Endodermal cell (in vitro differentiated cells): ENCODE data around the gene BAZ1B. TPM values are rescaled to one million over a fixed set of nuclear protein-coding genes. Genes with fewer than 3 reads are reported as not detected.

Source experiments
- DNase-seq: peaks from one replicate; pipeline ENCODE4 v3.0.0-alpha.2; 2017
- H3K27ac ChIP-seq: 2 replicates; pipeline ENCODE4 v1.5.1; 2013; ENCODE audit warnings: mild to moderate bottlenecking, low read depth, low read length, moderate library complexity
- H3K27me3 ChIP-seq: 2 replicates; pipeline ENCODE4 v1.6.1; 2013; ENCODE audit warnings: mild to moderate bottlenecking, low read length, moderate library complexity; ENCODE audit not compliant: insufficient read depth, control insufficient read depth, poor library complexity, severe bottlenecking
- H3K36me3 ChIP-seq: 2 replicates; pipeline ENCODE4 v1.7.0; 2013; ENCODE audit warnings: mild to moderate bottlenecking, low read length, moderate library complexity; ENCODE audit not compliant: control insufficient read depth, insufficient read depth
- H3K4me1 ChIP-seq: one replicate; pipeline ENCODE4 v1.7.0; 2013; ENCODE audit warnings: low read length; ENCODE audit not compliant: control insufficient read depth, insufficient read depth
- H3K4me3 ChIP-seq: 2 replicates; pipeline ENCODE4 v1.5.1; 2013; ENCODE audit warnings: mild to moderate bottlenecking, low read length, moderate library complexity
- H3K9ac ChIP-seq: 2 replicates; pipeline ENCODE4 v1.6.1; 2013; ENCODE audit warnings: mild to moderate bottlenecking, low read length, moderate library complexity; ENCODE audit not compliant: poor library complexity, severe bottlenecking; ENCODE audit errors: extremely low read depth
- H3K9me3 ChIP-seq: 2 replicates; pipeline ENCODE4 v1.6.1; 2013; ENCODE audit warnings: mild to moderate bottlenecking, low read length, moderate library complexity; ENCODE audit not compliant: control insufficient read depth
- H3K27ac Mint-ChIP-seq: 2 replicates; pipeline ENCODE4 v1.8.0; 2020; ENCODE audit warnings: mixed read lengths
- H3K27me3 Mint-ChIP-seq: 2 replicates; pipeline ENCODE4 v1.8.0; 2021; ENCODE audit warnings: mild to moderate bottlenecking, mixed read lengths; ENCODE audit not compliant: insufficient read depth
- H3K36me3 Mint-ChIP-seq: 2 replicates; pipeline ENCODE4 v1.8.0; 2020; ENCODE audit warnings: low read depth, mixed read lengths
- H3K4me1 Mint-ChIP-seq: 2 replicates; pipeline ENCODE4 v1.8.0; 2020; ENCODE audit warnings: mixed read lengths
- H3K4me3 Mint-ChIP-seq: 2 replicates; pipeline ENCODE4 v1.8.0; 2020; ENCODE audit warnings: mild to moderate bottlenecking, moderate library complexity, mixed read lengths
- H3K9me3 Mint-ChIP-seq: 2 replicates; pipeline ENCODE4 v1.8.0; 2020; ENCODE audit warnings: mild to moderate bottlenecking, mixed read lengths
- WGBS, 2 experiments: methylation state at CpG; one replicate each; pipeline versions ENCODE4 v1.1.5 to v1.1.7; 2013; ENCODE audit warnings: missing lambda C conversion rate in 2 of 2, mixed read lengths in 1 of 2; ENCODE audit not compliant: insufficient coverage in 1 of 2, insufficient read length in 1 of 2; 5-methylcytosine and 5-hydroxymethylcytosine counted together
- total RNA-seq, 2 donors: library from RNA; stranded (reverse); fragmentation: NEBNext Ultra II Directional in 1 of 2; extraction: Animal tissue kit (Norgen Biotek cat#: 25700) in 1 of 2; gene quantifications; 2 replicates in 1 of 2; 3 replicates in 1 of 2; pipeline ENCODE4 v1.2.1, GENCODE V29; 2021
- TF ChIP-seq, protein P1 (sequence below): fragments of 200-600 bp; sonication (generic); conservative IDR thresholded peaks from 2 replicates; pipeline ENCODE4 v1.5.0; 2021; ENCODE audit warnings: antibody characterized with exemption, mild to moderate bottlenecking

Gene BAZ1B
- total RNA-seq, 2 donors from 2014 or later = 66.4 to 72.1 TPM

DNA sequence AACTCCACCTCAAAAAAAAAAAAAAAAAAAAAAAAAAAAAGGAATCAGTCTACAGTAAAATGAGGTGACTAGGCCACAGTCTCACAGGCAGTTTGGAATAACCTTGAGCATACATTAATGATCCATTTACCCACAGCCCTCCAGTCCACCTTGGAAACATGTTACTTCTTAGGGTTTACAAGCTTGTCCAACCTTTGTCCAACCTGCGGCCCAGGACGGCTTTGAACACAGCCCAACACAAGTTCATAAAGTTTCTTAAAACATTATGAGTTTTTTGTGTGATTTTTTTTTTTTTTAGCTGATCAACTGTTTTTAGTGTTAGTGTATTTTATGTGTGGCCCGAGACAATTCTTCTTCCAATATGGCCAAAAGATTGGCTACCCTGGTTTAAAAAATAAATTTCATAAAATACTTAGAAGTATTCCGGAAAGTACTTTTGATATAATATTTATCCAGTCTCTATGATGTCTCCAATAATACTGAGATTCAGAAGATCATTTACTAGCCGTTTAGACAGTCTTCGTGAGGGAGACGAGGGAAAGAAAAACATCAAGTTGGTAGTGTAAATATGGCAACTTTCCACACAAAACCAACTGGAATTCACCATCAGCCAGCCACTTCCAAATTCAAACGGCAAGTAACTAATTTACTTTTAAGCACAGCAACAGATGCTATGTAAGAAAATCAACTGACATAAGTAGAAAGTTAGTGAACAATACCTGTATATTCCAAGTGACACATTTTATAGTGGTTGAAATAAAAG lies 9.9 kb downstream of the BAZ1B start:
- DNase-seq = no peak
- Histone ChIP-seq H3K36me3 (peaks cover 86% of the 10 kb centered on the region), H3K27me3 (no peaks in the 10 kb centered on the region), H3K27ac (no peak overlapping the region), H3K9ac (no peak overlapping the region), H3K4me1 (no peaks in the 10 kb centered on the region), H3K4me3 (no peak overlapping the region), H3K9me3 (peaks cover 3% of the 10 kb centered on the region)
- 93% methylated on average over 7 of the region's 8 CpGs; no CpG with 5 or more reads in 1 of the 2 experiments for WGBS, 2 experiments
- H3K36me3 Mint-ChIP-seq = peaks cover 70% of the 10 kb centered on the region
- H3K4me3 Mint-ChIP-seq = no peak overlapping the region
- H3K27ac Mint-ChIP-seq = peak overlapping the region; percentile 6
- no peaks in the 10 kb centered on the region for H3K4me1 Mint-ChIP-seq
- H3K9me3 Mint-ChIP-seq = no peaks in the 10 kb centered on the region
- H3K27me3 Mint-ChIP-seq = no peaks in the 10 kb centered on the region
- TF ChIP-seq, protein P1, sequence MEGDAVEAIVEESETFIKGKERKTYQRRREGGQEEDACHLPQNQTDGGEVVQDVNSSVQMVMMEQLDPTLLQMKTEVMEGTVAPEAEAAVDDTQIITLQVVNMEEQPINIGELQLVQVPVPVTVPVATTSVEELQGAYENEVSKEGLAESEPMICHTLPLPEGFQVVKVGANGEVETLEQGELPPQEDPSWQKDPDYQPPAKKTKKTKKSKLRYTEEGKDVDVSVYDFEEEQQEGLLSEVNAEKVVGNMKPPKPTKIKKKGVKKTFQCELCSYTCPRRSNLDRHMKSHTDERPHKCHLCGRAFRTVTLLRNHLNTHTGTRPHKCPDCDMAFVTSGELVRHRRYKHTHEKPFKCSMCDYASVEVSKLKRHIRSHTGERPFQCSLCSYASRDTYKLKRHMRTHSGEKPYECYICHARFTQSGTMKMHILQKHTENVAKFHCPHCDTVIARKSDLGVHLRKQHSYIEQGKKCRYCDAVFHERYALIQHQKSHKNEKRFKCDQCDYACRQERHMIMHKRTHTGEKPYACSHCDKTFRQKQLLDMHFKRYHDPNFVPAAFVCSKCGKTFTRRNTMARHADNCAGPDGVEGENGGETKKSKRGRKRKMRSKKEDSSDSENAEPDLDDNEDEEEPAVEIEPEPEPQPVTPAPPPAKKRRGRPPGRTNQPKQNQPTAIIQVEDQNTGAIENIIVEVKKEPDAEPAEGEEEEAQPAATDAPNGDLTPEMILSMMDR = no peak

DNA sequence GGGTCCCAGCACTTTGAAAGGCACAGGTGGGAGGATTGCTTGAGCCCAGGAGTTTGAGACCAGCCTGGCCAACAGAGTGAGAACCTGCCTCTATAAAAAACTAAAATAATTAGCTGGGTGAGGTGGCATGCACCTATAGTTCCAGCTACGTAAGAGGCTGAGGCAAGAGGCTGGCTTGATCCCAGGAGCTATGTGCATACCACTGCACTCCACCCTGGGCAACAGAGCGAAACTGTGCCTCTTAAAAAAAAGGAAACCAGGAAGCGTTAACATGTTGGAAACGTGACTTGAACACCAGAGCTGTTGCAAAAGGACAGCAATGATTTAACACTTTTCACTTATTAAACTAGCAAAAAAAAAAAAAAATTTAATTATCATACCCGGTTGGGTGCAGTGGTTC lies 12.6 kb downstream of the BAZ1B start:
- Mint-ChIP-seq H3K27ac (peak overlapping the region; percentile 30), H3K4me1 (no peaks in the 10 kb centered on the region), H3K9me3 (no peaks in the 10 kb centered on the region), H3K36me3 (peaks cover 69% of the 10 kb centered on the region), H3K27me3 (no peaks in the 10 kb centered on the region), H3K4me3 (no peak overlapping the region)
- DNase-seq = no peak
- TF ChIP-seq, protein P1 = no peak
- H3K9me3 ChIP-seq = no peaks in the 10 kb centered on the region
- 94 to 95% methylated on average over 5 of the region's 5 CpGs for WGBS, 2 experiments
- no peak overlapping the region for H3K9ac ChIP-seq
- no peak overlapping the region for H3K4me3 ChIP-seq
- H3K27me3 ChIP-seq = no peaks in the 10 kb centered on the region
- H3K27ac ChIP-seq = no peak overlapping the region
- no peaks in the 10 kb centered on the region for H3K4me1 ChIP-seq
- H3K36me3 ChIP-seq = peaks cover 84% of the 10 kb centered on the region

DNA sequence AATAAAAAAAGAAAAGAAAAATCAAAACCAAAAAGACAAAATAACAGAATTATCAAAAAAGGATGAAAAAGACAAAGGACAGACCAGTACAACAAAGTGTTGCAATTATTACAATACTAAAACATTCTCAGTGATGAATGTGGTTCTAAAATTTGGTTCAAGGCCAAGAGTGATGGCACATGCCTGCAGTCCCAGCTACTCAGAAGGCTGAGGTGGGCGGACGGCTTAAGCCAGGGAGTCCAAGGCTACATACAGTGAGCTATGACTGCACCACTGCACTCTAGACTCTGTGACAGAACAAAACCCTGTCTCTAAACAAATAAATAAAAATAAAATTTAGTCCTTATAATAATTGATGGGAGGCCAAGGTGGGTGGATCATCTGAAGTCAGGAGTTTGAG lies 14.5 kb downstream of the BAZ1B start:
- no peaks in the 10 kb centered on the region for H3K9me3 ChIP-seq
- H3K9ac ChIP-seq = no peak overlapping the region
- DNase-seq = no peak
- H3K4me3 Mint-ChIP-seq = no peak overlapping the region
- H3K27me3 Mint-ChIP-seq = no peaks in the 10 kb centered on the region
- H3K27ac ChIP-seq = no peak overlapping the region
- H3K27me3 ChIP-seq = no peaks in the 10 kb centered on the region
- 95% methylated on average over 2 of the region's 2 CpGs; no CpG with 5 or more reads in 1 of the 2 experiments for WGBS, 2 experiments
- TF ChIP-seq, protein P1 = no peak
- H3K36me3 ChIP-seq = peaks cover 86% of the 10 kb centered on the region
- no peak overlapping the region for H3K27ac Mint-ChIP-seq
- peaks cover 71% of the 10 kb centered on the region for H3K36me3 Mint-ChIP-seq
- H3K9me3 Mint-ChIP-seq = no peaks in the 10 kb centered on the region
- no peaks in the 10 kb centered on the region for H3K4me1 Mint-ChIP-seq
- no peak overlapping the region for H3K4me3 ChIP-seq
- no peaks in the 10 kb centered on the region for H3K4me1 ChIP-seq
